ENCODE results near the gene GPRC5C.

GPRC5C gene

DNA sequence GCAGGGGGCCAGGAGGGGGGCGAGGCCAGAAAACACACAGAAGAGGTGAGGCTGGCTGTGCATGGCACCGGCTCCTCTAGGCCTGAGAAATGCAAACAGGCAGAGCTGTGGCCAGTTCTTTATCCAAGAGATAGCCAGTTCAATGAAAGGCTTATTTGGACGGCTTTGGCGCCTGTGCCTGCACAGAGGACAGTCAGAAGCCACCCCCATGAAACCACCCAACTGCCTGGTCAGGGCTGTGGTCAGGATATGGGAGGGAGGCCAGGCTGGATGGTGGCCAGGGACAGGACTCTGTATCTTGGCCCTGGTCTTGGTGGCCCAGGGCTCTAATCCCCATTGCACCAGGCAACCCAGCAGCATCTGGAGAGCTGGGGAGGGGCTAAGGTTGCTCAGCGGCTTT, 24.5 kb upstream of the GPRC5C start:
- no peak for DNase-seq

DNA sequence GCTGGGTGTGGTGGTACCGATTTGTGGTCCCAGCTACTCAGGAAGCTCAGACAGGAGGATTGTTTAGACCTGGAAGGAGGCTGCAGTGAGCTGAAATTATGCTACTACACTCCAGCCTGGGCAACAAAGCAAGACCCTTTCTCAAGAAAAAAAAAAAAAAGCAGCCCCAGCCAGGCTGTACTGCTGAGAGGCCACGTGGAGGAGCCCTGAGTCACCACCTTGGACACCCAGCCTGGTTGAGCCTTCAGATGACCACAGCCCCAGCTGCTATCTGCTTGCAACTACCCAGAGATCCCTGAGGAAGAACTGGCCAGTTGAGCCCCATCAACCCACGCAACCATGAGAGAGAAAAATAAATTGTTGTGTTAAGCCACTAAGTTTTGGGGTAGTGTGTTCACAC, 23.6 kb upstream of the GPRC5C start:
- DNase-seq, result peak; percentile 41

DNA sequence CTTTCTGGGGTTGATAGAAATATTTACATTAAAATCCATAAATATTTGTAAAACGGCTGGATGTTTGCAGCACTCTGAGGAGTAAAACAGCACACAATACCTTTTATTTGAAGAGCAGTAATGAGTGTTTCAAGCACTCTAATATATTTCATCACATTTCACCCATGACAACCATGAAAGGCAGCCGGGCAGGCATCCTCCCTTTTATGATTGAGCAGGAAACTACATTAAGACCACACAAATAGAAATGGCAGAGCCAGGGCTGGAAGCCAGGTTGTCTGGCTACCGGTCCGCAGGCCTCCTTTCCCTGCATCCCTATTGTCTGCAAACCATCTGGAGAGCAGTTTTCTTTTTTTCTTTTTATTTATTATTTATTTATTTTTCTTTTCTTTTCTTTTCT, 23.1 kb upstream of the GPRC5C start:
- peak; percentile 81 for DNase-seq

DNA sequence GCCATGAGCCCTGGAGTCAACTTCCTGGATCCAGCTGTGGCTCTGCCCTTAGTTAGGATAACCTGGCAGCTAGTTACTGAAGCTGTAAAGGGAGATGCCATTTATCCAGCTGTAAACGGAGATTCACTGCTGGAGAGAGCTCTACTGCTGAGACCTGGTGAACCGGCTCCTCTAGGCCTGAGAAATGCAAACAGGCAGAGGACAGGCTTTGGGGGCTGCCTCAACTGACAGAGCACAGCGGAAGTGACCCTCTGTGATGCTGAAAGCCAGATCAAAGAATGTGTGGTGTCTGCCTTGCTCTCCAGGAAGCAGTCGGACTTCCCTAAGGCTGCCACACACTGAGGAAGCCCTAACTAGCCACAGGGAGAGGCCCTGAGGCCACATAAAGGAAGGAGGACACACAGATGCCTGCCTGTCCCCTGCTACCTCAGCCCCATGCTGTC, 21.9 kb upstream of the GPRC5C start:
- DNase-seq, result no peak

DNA sequence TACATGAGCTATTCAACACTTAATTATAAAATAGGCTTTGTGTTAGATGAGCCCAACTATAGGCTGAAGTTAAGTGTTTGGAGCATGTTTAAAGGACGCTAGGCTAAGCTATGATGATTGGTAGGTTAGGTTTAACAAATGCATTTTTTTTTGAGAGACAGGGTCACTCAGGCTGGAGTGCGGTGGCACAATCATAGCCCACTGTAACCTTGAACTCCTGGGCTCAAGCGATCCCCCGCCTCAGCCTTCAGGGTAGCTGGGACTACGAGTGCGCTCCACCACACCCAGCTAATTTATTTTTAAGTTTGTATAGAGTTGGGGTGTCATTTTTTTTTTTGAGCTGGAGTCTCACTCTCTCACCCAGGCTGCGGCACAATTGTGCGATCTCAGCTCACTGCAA, 19.3 kb upstream of the GPRC5C start:
- DNase-seq, result no peak

DNA sequence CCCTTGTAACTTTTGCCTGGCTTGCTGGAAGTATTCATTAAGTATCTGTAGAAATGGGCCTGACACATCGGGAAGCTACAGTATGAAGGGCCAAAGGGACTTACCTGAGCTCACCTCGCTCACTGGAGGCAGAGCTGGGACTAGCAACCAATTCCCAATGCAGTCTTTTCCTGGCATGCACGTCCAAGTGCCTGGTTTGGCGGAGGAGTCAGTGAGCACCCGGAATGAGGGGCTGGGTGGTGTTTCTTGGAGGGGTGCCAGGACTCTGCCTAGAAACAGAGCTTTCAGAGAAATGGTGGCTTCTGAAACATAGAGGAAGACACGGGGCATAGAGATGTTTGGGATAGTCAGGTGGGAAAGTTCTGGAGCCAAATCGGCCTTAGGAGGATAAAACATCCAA, 18.4 kb upstream of the GPRC5C start:
- no peak for DNase-seq

DNA sequence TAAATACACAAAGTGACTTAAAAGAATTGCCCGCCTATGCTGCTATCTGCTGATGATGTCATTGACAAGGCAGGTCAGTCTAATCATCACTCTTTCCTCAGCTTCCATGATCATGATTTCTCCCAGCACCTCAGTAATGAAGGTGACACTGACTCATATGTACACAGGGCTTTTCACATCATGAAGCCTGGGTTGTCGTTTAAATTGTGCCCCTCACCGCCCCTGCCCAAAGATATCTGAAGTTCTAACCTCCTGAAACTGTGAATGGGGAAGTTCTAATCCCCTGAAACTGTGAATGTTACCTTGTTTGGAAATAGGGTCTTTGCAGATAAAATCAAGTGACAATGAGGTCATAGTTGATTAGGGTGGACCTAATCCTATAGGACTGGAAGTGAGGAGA, 17.4 kb upstream of the GPRC5C start:
- DNase-seq, result no peak

DNA sequence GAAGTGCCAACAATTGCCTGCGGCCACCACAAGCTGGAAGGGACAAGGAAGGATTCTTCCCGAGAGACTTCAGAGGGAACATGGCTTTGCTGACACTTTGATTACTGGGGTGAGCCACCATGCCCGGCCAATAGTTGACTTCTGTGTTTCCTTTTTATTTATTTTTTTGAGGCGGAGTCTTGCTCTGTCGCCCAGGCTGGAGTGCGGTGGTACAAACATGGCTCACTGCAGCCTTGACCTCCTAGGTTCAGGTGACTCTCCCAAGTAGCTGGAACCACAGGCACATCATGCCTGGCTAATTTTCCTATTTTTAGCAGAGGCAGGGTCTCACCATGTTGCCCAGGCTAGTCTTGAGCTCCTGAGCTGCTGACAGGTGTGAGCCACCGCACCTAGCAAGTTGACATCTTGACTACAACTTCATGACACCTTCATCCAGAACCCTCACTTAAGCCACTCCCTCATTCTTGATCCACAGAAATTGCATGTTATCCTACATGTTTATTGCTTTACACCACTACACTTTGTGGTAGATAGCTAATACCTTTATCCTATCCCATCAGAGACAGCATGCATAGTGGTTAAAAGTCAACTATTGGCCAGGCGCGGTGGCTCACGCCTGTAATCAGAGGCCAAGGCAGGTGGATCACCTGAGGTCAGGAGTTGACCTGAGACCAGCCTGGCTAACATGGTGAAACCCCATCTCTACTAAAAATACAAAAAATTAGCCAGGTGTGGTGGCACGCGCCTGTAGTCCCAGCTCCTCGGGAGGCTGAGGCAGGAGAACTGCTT, 16.1 kb upstream of the GPRC5C start:
- no peak for DNase-seq

DNA sequence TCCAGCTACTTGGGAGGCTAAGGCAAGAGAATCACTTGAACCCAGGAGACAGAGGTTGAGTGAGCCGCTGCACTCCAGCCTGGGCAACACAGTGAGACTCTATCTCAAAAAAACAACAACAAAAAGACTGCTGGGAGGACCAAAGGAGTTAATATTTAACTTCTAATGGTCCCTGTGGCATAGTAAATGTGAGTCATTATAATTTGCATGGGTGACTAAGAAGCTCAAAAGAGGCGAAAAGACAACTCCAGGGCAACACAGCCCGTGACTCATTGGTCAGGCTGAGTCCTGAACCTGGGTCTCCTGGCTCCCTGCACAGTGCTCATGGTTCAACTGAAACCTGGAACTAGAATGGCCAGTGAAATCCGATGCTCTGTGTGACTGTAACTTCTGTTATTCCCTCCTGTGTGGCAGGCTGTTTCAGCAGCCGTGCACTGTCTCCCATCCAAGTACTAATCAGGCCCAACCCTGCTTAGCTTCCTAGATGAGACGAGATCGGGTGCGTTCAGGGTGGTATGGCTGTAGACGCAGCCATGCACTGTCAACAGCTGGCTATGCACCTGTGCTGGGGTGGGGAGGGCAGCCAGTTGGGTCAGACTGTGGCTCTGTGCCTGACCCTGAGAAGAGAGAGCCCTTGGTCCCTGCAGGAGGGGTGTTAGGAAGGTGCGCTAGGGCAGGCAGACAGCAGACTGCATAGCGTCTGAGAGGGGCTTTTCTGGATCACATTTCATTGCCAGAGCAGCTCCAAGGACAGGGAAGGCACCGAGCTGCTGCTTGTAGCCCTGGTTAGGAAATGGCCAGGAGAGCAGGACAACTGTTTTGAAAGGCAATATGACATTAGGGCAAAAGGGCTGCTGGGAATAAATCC, 14.5 kb upstream of the GPRC5C start:
- DNase-seq, result no peak

DNA sequence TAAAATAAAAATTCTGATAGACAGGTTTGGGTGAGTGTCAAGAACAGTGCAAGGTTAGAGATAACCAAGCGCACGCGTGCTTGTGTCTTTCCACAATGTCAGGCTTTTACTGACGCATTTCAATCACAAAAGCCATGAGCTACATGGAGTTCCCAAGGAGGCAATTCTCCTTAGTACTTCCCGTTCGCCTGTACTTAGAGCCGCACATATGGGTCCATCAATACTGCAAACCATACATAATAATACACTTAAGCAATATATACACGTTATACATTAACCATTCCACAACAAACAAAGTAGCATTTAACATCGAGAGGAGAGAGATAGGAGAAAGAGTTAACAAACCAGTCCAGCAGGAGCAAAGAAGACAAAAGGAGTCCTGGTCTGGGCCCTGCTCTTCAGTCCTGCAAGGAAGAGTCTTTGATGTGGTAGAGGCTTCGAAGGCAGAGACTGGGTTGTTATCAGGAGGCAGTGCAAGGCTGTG, 11.9 kb upstream of the GPRC5C start:
- DNase-seq, result no peak

DNA sequence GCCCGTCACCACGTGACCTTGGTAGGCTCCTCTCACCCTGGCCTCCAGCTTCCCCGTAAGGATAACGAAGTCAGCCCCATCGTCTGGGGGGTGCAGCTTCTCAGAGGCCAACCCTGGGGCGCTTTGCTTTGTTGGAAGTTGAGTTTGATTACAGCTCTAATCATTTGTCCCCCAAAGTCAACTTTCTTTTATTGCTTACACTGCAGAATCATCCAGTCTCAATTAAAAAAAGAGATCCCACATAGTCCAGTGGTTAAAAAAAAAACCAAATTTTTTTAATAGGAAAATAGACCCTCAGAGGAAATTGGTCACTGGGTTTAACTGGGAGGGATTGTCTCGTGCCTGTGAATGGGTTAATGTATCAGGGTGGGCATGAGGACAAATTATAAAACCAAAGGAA, 7.8 kb upstream of the GPRC5C start:
- no peak for DNase-seq

DNA sequence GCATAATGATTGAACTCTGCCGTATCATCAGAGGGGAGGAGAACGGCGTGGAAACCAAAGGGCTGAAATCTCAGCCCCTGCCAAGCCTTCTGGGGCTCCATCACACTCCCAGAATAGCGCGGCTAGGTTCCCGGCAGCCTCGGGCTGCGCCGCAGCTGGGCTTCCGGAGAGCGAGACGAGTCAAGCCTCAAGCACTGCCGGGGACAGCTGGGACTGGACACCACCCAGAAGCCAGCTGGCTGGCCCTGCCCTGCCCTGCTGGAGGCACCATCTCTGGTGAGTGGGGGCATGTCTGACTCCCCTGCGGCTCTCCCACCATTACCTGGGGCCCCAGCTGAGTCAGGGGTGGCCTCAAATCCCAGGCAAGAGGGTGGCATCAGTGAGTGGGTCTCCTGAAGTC, 7.2 kb upstream of the GPRC5C start:
- no peak for DNase-seq

DNA sequence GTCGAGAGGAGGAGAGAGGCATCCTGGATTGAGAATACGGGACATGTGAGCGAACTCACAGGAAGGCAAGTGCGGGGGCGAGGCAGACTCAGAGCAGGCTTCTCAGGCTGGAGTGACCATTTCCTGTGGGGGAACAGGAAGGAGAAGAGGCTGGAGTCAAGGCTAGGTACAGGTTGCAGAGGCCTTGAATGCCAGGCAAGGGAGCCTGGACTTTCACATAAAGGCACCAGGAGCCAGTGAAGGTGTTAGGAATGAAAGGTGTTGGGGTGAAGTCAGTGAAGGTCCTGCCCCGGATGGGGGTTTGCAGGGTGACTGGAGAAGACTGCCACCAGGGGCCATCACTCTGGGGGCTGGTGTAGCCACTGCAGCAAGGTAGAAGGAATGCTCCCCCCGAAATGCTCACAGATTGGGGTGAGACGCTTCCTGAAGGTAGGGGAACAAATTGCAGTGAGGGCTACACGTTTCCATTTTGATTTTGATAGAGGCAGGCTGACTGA, 5.3 kb upstream of the GPRC5C start:
- no peak for DNase-seq

DNA sequence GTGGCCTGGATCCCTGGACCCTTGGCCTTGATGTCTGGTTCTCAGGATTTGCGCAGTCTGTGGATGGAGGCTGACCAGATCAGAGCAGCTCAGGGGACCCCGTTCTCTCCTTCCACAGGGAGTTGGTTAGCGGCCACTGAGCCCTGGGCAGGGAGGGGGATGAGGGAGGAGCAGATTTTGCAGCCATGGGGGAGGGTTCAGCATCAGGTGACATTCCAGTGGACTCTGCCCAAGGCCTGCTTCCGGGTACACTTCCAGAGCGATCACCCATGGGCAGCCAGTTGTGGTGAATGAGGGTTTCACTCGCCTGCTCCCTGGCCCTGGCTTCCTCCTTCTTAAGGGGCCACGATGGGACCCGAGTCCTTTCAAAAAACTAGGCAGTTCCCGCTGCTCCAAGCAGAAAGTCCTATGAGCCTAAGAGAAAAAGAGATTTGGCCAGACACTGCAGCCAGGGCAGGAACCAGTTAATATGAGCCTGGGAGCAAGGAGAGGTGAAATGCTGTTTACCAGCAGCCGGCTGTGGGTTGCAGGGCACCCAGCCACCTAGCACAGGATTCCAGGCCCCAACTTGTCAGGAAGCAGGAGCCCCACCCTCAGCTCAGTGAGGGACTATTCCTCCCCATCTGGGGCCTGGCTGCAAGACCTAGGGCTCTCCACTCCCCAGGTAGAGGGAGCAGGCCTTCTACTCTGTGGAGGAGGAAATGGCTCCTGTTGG, 4.7 kb upstream of the GPRC5C start:
- no peak for DNase-seq

DNA sequence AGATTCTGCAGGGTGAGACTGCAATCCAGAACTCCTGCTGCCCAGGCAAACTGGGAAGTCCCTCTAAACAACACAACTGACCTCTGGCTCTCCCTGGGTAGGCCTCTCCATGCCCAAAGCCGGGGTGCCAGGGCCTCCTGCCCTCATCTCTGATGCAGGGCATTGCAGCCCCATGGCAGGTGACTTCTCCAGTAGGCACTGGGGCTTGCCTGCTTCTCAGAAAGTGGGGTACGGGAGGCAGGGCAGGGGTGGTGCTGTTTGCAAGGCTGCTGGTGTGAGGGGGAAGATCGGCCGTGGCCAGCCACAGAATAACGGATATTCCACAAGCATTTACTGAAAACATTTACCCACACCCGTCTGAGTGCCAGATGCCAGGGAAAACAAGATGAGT, 4.1 kb upstream of the GPRC5C start:
- no peak for DNase-seq

DNA sequence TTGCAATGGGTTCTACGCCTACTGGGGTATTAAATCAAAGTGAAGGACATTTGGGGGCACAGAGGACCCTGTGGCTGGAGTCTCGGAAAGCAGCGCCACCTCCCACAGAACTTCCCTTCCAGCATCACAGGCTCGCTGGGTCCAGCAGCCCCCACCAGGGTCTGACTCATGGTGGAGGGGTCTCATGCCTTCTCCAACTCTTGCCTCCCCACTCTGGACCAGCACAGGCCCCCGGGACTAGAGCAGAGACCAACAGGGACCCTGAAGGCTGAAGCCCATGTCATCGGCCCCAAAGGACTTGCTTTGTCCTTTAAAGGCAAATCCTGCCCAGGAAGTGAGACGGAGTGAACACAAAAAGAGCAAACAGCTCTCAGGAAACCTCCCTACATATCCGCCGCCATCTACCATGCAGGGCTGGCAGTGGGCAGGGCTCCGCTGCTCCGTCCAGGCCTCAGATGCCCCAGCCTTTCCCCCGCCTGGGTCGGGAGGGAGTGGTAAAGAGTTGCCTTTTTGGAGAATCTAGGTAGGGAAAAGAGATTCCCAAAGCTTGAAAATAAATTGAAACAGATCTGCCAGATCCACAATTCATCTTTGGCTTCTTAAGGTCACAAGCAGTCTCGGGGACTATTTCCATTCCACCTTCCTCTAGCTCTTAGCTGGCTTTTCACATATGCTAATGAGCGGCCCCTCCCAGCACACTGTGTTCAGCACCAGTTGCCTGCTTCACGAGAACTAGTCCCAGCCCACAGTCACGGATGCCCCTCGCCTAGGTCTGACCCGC, 2.1 kb upstream of the GPRC5C start:
- DNase-seq, result peak; percentile 35

DNA sequence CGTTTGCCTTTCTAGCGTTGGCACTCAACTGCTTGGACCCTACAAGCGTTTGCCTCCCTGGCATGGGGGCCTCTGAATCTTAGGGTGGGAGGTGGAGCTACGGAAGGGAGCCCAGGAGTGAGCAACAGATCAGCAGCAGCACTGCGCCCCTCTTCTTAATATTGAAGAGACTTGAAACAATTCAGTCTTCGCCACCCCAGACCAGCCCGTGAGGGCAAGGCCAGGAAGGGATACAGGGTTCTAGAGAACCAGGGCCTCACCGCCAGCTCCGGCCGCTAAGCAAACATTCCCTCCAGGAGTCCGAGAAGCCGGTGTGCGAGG, 1.5 kb upstream of the GPRC5C start:
- no peak for DNase-seq

DNA sequence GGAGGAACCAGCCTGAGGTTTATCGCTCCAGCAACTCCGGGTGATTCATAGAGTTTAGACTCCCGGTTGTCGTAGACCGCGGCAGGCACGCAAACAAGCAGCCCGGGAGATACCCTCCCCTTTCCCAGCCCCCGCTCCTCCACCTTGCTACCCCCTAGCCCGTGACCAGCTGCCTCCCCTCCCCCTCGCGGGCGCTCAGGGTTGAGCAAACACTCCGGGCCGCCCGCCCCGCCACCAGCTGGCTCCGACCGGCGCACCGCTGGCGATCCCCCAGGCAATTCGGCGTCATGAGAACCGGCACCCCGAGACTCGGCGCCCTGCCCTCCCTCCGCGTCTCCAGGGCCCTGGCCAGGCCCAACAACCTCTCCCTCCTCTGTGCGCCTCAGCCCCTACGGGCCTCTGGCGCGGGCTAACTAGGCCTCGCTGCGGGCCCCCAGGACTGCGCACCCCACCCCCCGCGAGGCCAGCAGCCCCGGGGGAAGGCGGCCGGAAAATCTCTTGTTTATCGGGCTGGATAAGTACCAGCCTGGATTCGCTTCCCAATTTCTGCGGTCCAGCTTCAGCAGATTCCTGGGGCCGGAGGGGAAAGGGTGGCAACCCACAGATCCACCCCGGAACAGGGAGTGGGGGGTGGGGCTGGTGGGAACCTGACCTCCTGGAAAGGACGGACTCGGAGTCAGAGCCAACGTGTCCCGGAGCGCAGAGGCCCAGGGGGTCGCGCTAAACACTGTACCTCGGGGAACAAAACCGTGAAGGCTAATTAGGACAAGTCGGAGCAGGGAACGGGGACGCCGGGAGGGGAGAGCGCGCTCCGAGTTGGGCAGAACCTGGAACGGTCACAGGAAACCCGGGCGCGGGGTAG, 951 bp upstream of the GPRC5C start:
- DNase-seq, result peak; percentile 87

DNA sequence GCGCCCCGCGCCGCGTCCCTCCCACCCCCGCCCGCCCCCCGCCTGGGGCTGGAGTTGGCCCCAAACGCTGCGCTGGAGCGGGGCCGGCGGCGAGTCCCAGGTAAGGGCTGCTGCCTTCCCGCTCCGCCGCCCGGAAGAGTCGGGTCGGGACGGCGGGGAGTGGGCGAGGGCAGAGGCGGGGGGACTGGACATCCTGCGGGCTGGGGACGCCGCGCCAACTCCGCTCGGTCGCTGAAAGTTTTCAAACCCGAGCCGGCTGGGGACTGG, 469 bp downstream of the GPRC5C start:
- no peak for DNase-seq

DNA sequence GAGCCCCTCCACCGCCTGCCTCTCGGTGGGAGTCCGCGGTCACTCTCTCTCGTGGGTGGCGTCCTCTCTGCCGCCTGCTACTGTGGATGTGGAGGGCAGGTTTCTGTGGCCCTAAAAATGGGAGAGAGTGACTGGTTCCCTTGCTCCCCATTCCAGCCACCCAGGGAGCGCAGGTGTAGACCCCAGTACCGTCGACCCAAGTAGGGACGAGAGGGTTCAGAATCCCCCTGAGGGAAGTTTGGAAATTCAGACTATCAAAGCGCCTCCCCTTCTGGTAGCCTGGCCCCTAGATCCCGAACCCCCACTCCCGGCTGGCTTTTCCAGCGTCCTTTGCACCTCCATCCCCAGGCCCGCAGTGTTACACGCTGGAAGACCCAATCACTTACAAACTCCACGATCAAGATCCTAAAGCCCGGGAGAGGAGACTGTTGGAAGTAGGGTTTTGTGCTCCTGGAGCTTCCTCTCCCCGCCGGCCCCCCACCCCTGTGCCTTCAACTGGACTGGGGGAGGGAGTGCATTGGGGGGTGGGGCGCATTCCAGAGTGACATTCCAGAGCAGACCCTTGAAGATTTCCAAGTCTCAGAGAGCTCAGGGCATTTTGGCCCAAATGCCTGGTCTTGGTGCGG, 991 bp downstream of the GPRC5C start:
- no peak for DNase-seq

DNA sequence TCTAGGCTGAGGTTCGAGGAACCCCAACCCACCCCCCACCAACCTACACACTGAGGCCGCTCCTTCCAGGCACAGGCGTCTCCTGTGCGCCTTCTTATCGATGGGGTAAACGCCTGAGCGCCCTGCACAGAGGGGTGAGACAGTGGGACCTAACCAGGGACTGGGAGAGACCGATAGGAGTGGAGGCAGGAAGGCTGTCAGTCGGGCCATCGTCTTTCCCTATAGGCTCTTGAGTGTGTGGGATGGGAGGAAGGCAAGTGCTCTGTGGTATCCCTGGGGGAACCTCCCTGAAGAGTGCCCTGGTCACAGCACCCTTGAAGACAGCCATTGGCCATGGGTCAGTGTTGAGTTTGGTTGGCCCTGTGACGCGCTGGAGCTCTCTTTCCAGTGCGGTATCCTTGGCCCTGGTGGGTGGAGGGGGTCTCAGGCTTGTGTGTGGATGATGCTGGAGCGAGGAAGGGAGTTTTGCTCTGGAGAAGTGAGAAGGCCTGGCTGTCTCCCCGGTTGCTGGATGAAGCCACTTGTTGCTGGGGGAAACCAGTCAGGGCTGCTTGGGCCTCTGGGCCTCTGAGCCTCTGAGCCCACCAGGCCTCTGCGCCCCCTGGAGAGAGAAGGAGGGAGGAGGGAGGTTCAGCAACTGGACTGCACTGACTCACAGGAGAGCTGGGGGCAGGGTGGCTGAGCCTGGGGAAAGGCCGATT, 1.7 kb downstream of the GPRC5C start:
- DNase-seq, result no peak

Measured in NCI-H2029 (cell line).